Osteoblast (primary cell): ENCODE measurements around the gene DPH5. TPM values are rescaled to one million over a fixed set of nuclear protein-coding genes. Genes with fewer than 3 reads are reported as not detected.
"Not testable (repeated sequence)": the region's sequence is repeated elsewhere in the genome, so short reads cannot be mapped to it uniquely, and the experiment has no call there.

ENCODE experiments used
- DNase-seq: peaks from one replicate; pipeline ENCODE4 v3.0.0; 2011; ENCODE audit warnings: low spot score, mixed read lengths; ENCODE audit not compliant: insufficient read length; ENCODE audit errors: missing footprints
- H2AFZ ChIP-seq: 2 replicates; pipeline ENCODE4 v1.6.0; 2011; ENCODE audit warnings: mild to moderate bottlenecking, low read length
- H3K27ac ChIP-seq: 2 replicates; pipeline ENCODE4 v1.5.1; 2011; ENCODE audit warnings: mild to moderate bottlenecking, low read depth, low read length, moderate library complexity
- H3K27me3 ChIP-seq: 2 replicates; pipeline ENCODE4 v1.6.0; 2012; ENCODE audit warnings: mild to moderate bottlenecking, control low read depth, inconsistent platforms, low read length, moderate library complexity; ENCODE audit not compliant: insufficient read depth
- H3K36me3 ChIP-seq: 2 replicates; pipeline ENCODE4 v1.5.1; 2011; ENCODE audit warnings: mild to moderate bottlenecking, low read length, control low read depth, moderate library complexity; ENCODE audit not compliant: insufficient read depth
- H3K4me1 ChIP-seq: 2 replicates; pipeline ENCODE4 v1.5.1; 2011; ENCODE audit warnings: mild to moderate bottlenecking, low read length, control low read depth, moderate library complexity; ENCODE audit not compliant: insufficient read depth
- H3K4me2 ChIP-seq: 2 replicates; pipeline ENCODE4 v1.6.0; 2011; ENCODE audit warnings: mild to moderate bottlenecking, low read length; ENCODE audit not compliant: insufficient read depth
- H3K4me3 ChIP-seq: fragments of 200-600 bp; sonication (generic); 3 replicates; pipeline ENCODE4 v1.5.1; 2012; ENCODE audit warnings: mild to moderate bottlenecking, low read length, inconsistent platforms; ENCODE audit not compliant: insufficient read depth
- H3K79me2 ChIP-seq: 2 replicates; pipeline ENCODE4 v1.6.0; 2012; ENCODE audit warnings: mild to moderate bottlenecking, low read length, control low read depth, inconsistent platforms; ENCODE audit not compliant: insufficient read depth
- H3K9me3 ChIP-seq: 2 replicates; pipeline ENCODE4 v1.5.1; 2011; ENCODE audit warnings: low read depth, low read length, control low read depth
- H4K20me1 ChIP-seq: 2 replicates; pipeline ENCODE4 v1.6.0; 2012; ENCODE audit warnings: mild to moderate bottlenecking, low read length, control low read depth; ENCODE audit not compliant: insufficient read depth
- CTCF ChIP-seq: IDR thresholded peaks from 2 replicates; pipeline ENCODE4 v1.5.1; 2011; ENCODE audit warnings: mild to moderate bottlenecking, low read depth, low read length, moderate library complexity; ENCODE audit errors: extremely low read depth
- total RNA-seq: library from RNA; depleted of rRNA; stranded (reverse); fragments of >200 nt; gene quantifications from 2 replicates; pipeline ENCODE4 v1.2.3, GENCODE V29; 2012

The DPH5 gene
- total RNA-seq, 1 donor, result 33.3 TPM

GRCh38 chr1:100953960-100954730, 71.4 kb downstream of the DPH5 start:
- Histone ChIP-seq H3K27me3 (no peaks in the 10 kb centered on the region), H3K4me2 (no peak overlapping the region), H3K79me2 (peaks cover 11% of the 10 kb centered on the region), H3K4me1 (peaks cover 31% of the 10 kb centered on the region), H4K20me1 (peaks cover 6% of the 10 kb centered on the region), H2AFZ (no peak overlapping the region), H3K4me3 (no peak overlapping the region), H3K27ac (no peak overlapping the region), H3K9me3 (no peaks in the 10 kb centered on the region), H3K36me3 (peaks cover 11% of the 10 kb centered on the region)
- TF ChIP-seq CTCF, result no peak
- DNase-seq, result no peak

GRCh38 chr1:100952970-100953369, 72.6 kb downstream of the DPH5 start:
- H3K9me3 ChIP-seq, H2AFZ ChIP-seq, DNase-seq, H3K27me3 ChIP-seq, H3K27ac ChIP-seq, H4K20me1 ChIP-seq, H3K4me2 ChIP-seq, H3K4me3 ChIP-seq: not testable (repeated sequence)
- peaks cover 13% of the 10 kb centered on the region for H3K79me2 ChIP-seq
- peaks cover 30% of the 10 kb centered on the region for H3K4me1 ChIP-seq
- H3K36me3 ChIP-seq, result peaks cover 11% of the 10 kb centered on the region

- no peak overlapping the region for H3K27ac ChIP-seq
- no peak overlapping the region for H2AFZ ChIP-seq
- no peak overlapping the region for H3K4me3 ChIP-seq
- H4K20me1 ChIP-seq, result peaks cover 6% of the 10 kb centered on the region
- H3K4me2 ChIP-seq, result no peak overlapping the region
- H3K36me3 ChIP-seq, result peaks cover 11% of the 10 kb centered on the region
- H3K9me3 ChIP-seq, result no peaks in the 10 kb centered on the region
- no peaks in the 10 kb centered on the region for H3K27me3 ChIP-seq
- no peak for TF ChIP-seq CTCF
- peaks cover 30% of the 10 kb centered on the region for H3K4me1 ChIP-seq
- H3K79me2 ChIP-seq, result peaks cover 13% of the 10 kb centered on the region
- DNase-seq, result no peak
Measured at GRCh38 chr1:100952104-100952745, 73.4 kb downstream of the DPH5 start.

GRCh38 chr1:100950781-100951180, 74.8 kb downstream of the DPH5 start:
- peak overlapping the region; percentile 48 for H3K27ac ChIP-seq
- H3K36me3 ChIP-seq, result peaks cover 11% of the 10 kb centered on the region
- H3K4me3 ChIP-seq, result peak overlapping the region; percentile 11
- H3K4me1 ChIP-seq, result peaks cover 29% of the 10 kb centered on the region
- H3K4me2 ChIP-seq, result peak overlapping the region; percentile 62
- no peak for DNase-seq
- peaks cover 6% of the 10 kb centered on the region for H4K20me1 ChIP-seq
- no peak overlapping the region for H2AFZ ChIP-seq
- H3K27me3 ChIP-seq, result no peaks in the 10 kb centered on the region
- H3K79me2 ChIP-seq, result peaks cover 16% of the 10 kb centered on the region
- H3K9me3 ChIP-seq, result no peaks in the 10 kb centered on the region
- no peak for TF ChIP-seq CTCF
